Left colon (tissue), 2 donors: Measurements from ENCODE around the gene SLC22A12. TPM values are rescaled to one million over a fixed set of nuclear protein-coding genes. Genes with fewer than 3 reads are reported as not detected.
A peak's percentile ranks its signal among the peaks of the same experiment; 100 is the strongest.

Source experiments
- ATAC-seq: fragments of 200-7000 bp; cut with Tn5 transposase; one replicate; pipeline ENCODE4 v1.9.1; 2020; ENCODE audit warnings: mild to moderate bottlenecking, moderate library complexity
- DNase-seq, 2 donors: peaks; one replicate each; pipeline ENCODE4 v3.0.0-alpha.2; 2020
- intact Hi-C, 2 donors: fragments of 100-400 bp; cut with DNase I in 1 of 2; cut with micrococcal nuclease in 1 of 2; formaldehyde crosslinking; loops; one replicate each; pipeline versions ENCODE4 v1.11.2 to v1.14.0; 2022; cut with DNase I, micrococcal nuclease
- total RNA-seq, 2 donors: library from RNA; stranded (reverse); fragmentation: NEBNext Ultra II Directional; extraction: Animal tissue kit (Norgen Biotek cat#: 25700); gene quantifications; one replicate each; pipeline ENCODE4 v1.2.1, GENCODE V29; 2021
- donor health status: DM: no; HTN: no; CAD: no.
- donor health status: DM: yes; HTN: yes; CAD: no.

SLC22A12 gene
- total RNA-seq, 2 donors from 2014 or later = not detected

GRCh38 chr11:64561984-64562722, 28.9 kb upstream of the SLC22A12 start:
- intact Hi-C loops = no loop called here
- no peak for ATAC-seq
- no peak for DNase-seq

GRCh38 chr11:64562723-64563351, 28.2 kb upstream of the SLC22A12 start:
- intact Hi-C loops = no loop called here
- DNase-seq (no peak), ATAC-seq (no peak)

GRCh38 chr11:64563966-64564365, 27.1 kb upstream of the SLC22A12 start:
- intact Hi-C loops = no loop called here
- DNase-seq (no peak), ATAC-seq (no peak)

- intact Hi-C loops = no loop called here
- DNase-seq (no peak), ATAC-seq (no peak)
Observed at GRCh38 chr11:64564419-64564818, 26.6 kb upstream of the SLC22A12 start.

- ATAC-seq (no peak), DNase-seq (no peak)
- intact Hi-C loops = no loop called here
Observed at GRCh38 chr11:64564947-64565889, 25.8 kb upstream of the SLC22A12 start.

GRCh38 chr11:64566042-64566914, 24.7 kb upstream of the SLC22A12 start:
- peak; percentile 80 for ATAC-seq
- DNase-seq = peak; percentile 57 to 69
- intact Hi-C loops = no loop called here

GRCh38 chr11:64566915-64567891, 23.8 kb upstream of the SLC22A12 start:
- ATAC-seq (no peak), DNase-seq (peak in 1 of 2 donors; percentile 20)
- intact Hi-C loops = no loop called here

- DNase-seq (peak in 1 of 2 donors; percentile 18), ATAC-seq (no peak)
- intact Hi-C loops = no loop called here
Observed at GRCh38 chr11:64568041-64568571, 22.9 kb upstream of the SLC22A12 start.

- no peak for ATAC-seq
- intact Hi-C loops = no loop called here
- peak in 1 of 2 donors; percentile 12 for DNase-seq
Observed at GRCh38 chr11:64568584-64569140, 22.4 kb upstream of the SLC22A12 start.

- ATAC-seq (no peak), DNase-seq (no peak)
- intact Hi-C loops = no loop called here
Observed at GRCh38 chr11:64569300-64569970, 21.6 kb upstream of the SLC22A12 start.

GRCh38 chr11:64570341-64570740, 20.7 kb upstream of the SLC22A12 start:
- ATAC-seq (peak; percentile 58), DNase-seq (peak in 1 of 2 donors; percentile 21)
- intact Hi-C loops = no loop called here

GRCh38 chr11:64571050-64571409, 20.0 kb upstream of the SLC22A12 start:
- ATAC-seq (no peak), DNase-seq (no peak)
- intact Hi-C loops = no loop called here

GRCh38 chr11:64571410-64572091, 19.5 kb upstream of the SLC22A12 start:
- intact Hi-C loops = no loop called here
- DNase-seq = peak; percentile 42 to 51
- peak; percentile 89 for ATAC-seq

- ATAC-seq (no peak), DNase-seq (no peak)
- intact Hi-C loops = no loop called here
Observed at GRCh38 chr11:64572143-64572542, 18.9 kb upstream of the SLC22A12 start.

GRCh38 chr11:64577202-64577601, 13.8 kb upstream of the SLC22A12 start:
- intact Hi-C loops = no loop called here
- ATAC-seq (no peak), DNase-seq (no peak)

GRCh38 chr11:64580412-64580811, 10.6 kb upstream of the SLC22A12 start:
- intact Hi-C loops = no loop called here
- no peak for DNase-seq
- no peak for ATAC-seq
